ENCODE data around the gene BARX2.

The BARX2 gene

DNA sequence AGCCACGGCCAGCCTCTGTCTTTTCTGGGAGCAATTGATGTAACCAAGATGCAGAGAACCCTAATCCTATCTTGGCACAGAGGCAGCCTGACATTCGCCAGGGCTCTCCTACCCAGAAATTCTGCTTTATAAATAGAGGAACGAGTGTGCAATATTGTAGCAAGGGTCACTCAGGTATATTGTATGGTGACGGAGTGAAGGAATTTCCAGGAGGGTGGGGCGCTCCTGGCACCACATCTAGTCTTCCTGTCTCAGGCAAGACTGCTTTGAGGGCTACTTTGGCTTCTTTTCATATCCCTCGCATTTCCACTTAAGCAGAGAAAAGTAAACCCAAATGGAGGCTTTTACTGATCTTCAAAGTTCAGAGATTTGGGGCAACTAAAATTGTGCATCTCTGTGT lies 114.4 kb downstream of the BARX2 start:
- Histone ChIP-seq H3K4me3 (ENCODE audit: low read depth, low read length) (no peak overlapping the region), H3K36me3 (ENCODE audit: control insufficient read depth, insufficient read depth, low read length) (no peaks in the 10 kb centered on the region), H3K27me3 (ENCODE audit: control insufficient read depth, insufficient read depth, low read length) (no peaks in the 10 kb centered on the region), H3K4me1 (ENCODE audit: control insufficient read depth, insufficient read depth, low read length) (no peaks in the 10 kb centered on the region), H3K9me3 (ENCODE audit: control insufficient read depth, insufficient read depth, low read length) (no peaks in the 10 kb centered on the region), H3K9ac (ENCODE audit: low read depth, low read length) (no peak overlapping the region)

GRCh38 chr11:129493746-129494145 lies 118.1 kb downstream of the BARX2 start:
- Histone ChIP-seq H3K9ac (ENCODE audit: low read depth, low read length) (no peak overlapping the region), H3K36me3 (ENCODE audit: control insufficient read depth, insufficient read depth, low read length) (no peaks in the 10 kb centered on the region), H3K9me3 (ENCODE audit: control insufficient read depth, insufficient read depth, low read length) (no peaks in the 10 kb centered on the region), H3K4me3 (ENCODE audit: low read depth, low read length) (no peak overlapping the region), H3K4me1 (ENCODE audit: control insufficient read depth, insufficient read depth, low read length) (no peaks in the 10 kb centered on the region), H3K27me3 (ENCODE audit: control insufficient read depth, insufficient read depth, low read length) (no peaks in the 10 kb centered on the region)

Data from iPS-15b (cell line).